HG03280 (cell line): ENCODE data around the gene CLEC10A.
"Not testable (repeated sequence)": the region's sequence is repeated elsewhere in the genome, so short reads cannot be mapped to it uniquely, and the experiment has no call there.

Source experiments
- ATAC-seq: cut with Tn5 transposase; IDR thresholded peaks from one replicate; pipeline ENCODE4 v1.9.1; 2021; ENCODE audit warnings: mild to moderate bottlenecking, moderate library complexity; ENCODE audit not compliant: unreplicated experiment

CLEC10A gene

GRCh38 chr17:7109461-7110322 lies 29.6 kb upstream of the CLEC10A start:
- ATAC-seq = no peak

- ATAC-seq = no peak
Measured at GRCh38 chr17:7108981-7109380, 28.9 kb upstream of the CLEC10A start.

GRCh38 chr17:7108560-7108925 lies 28.5 kb upstream of the CLEC10A start:
- no peak for ATAC-seq

GRCh38 chr17:7107795-7108559 lies 27.9 kb upstream of the CLEC10A start:
- no peak for ATAC-seq

GRCh38 chr17:7107012-7107754 lies 27.1 kb upstream of the CLEC10A start:
- no peak for ATAC-seq

- ATAC-seq = no peak
Measured at GRCh38 chr17:7102421-7102820, 22.4 kb upstream of the CLEC10A start.

GRCh38 chr17:7101531-7101930 lies 21.5 kb upstream of the CLEC10A start:
- no peak for ATAC-seq

GRCh38 chr17:7100641-7101379 lies 20.8 kb upstream of the CLEC10A start:
- ATAC-seq = not testable (repeated sequence)

- ATAC-seq = no peak
Measured at GRCh38 chr17:7098802-7099459, 18.9 kb upstream of the CLEC10A start.

GRCh38 chr17:7097940-7098339 lies 17.9 kb upstream of the CLEC10A start:
- ATAC-seq = no peak

- no peak for ATAC-seq
Measured at GRCh38 chr17:7095625-7096024, 15.6 kb upstream of the CLEC10A start.

- ATAC-seq = no peak
Measured at GRCh38 chr17:7094652-7095019, 14.6 kb upstream of the CLEC10A start.

- ATAC-seq = not testable (repeated sequence)
Measured at GRCh38 chr17:7091311-7092005, 11.4 kb upstream of the CLEC10A start.

- not testable (repeated sequence) for ATAC-seq
Measured at GRCh38 chr17:7089570-7089969, 9.5 kb upstream of the CLEC10A start.

GRCh38 chr17:7088442-7088841 lies 8.4 kb upstream of the CLEC10A start:
- not testable (repeated sequence) for ATAC-seq

GRCh38 chr17:7084088-7084487 lies 4.0 kb upstream of the CLEC10A start:
- no peak for ATAC-seq

GRCh38 chr17:7083592-7083991 lies 3.5 kb upstream of the CLEC10A start:
- no peak for ATAC-seq

GRCh38 chr17:7081341-7082062 lies 1.5 kb upstream of the CLEC10A start:
- no peak for ATAC-seq

GRCh38 chr17:7080456-7081041 lies 498 bp upstream of the CLEC10A start:
- ATAC-seq = no peak
